Left hindlimb (tissue), 1 donor: ENCODE measurements around the gene GOLIM4.

ENCODE experiments used
- DNase-seq: peaks from one replicate; pipeline ENCODE4 v3.0.0-alpha.2; 2018

Gene GOLIM4

GRCh38 chr3:168097381-168097780 lies 1.7 kb upstream of the GOLIM4 start:
- DNase-seq, result no peak

DNA sequence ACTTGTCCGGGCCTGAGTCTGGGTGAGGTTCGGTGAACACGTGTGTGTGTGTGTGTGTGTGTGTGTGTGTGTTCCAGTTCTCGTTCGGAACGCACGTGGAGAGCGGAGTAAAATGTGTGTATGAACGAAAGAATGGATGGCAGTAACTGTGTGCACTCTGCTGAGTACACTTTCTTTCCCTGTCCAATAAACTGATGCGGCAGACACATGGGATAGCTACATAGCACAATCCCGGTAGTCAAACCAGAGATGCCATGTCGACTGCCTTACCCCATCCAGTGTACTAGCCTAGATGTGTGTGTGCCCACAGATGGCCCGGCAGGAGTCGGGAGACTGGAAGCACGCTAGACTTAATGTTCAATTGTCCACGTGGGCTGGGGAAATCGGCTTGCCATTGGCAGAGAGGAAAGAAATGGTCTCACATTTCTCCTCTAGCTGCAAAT lies 507 bp upstream of the GOLIM4 start:
- DNase-seq, result no peak

DNA sequence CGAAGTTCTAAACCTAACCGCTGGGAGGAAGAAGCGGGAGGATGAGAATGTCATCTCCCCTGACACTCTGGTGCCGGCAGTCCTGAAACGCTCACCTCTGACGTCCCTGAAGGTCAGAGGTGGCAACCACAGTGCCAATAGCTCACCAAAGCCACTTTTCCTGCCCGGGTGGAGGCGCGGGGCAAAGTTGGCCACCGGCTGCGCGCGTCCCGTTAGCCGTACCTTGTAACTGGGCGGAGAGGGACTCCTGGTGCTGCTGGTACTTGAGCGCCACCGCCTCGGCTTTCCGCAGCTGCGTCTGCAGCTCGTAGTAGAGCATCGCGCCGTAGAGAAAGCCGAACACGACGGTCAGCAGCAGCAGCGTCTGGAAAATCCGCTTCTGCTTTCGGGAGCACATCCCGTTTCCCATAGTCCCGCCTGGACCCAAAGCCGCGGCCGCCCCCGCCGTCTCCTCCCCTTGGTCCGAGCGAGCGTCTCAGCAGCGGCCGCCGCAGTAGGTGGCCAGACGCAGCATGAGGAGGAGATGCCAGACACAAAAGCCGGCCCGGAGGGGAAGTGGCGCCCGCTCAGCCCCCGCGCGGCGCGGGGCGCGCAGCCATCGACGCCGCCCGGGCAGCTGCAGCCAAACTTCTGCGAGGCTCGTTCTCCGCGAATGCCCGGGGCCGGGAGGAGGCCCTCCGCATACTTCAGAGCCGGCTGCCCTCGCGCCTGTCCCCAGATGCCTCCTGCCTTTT lies 680 bp downstream of the GOLIM4 start:
- no peak for DNase-seq

GRCh38 chr3:168094580-168094876 lies 1.2 kb downstream of the GOLIM4 start:
- DNase-seq, result no peak

- DNase-seq, result no peak
Observed at GRCh38 chr3:168093790-168094189, 1.9 kb downstream of the GOLIM4 start.

DNA sequence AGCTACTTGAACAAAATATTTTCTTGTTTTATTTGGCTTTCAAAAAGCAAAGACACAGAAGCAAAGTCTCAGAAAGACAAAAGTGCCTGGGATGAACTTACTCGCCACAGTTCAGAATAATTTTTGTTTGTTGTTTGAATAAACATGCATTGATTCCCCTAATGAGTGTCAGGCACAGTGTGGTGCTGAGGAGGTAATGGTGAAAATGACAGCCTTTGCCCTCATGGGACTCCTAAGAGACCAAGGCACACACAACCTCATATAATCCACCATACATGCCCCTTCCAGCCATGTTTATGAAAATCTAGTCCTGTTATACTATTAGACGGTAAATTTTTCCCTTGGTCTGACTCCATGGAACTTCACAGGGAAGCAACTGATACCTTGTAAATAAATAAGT lies 2.5 kb downstream of the GOLIM4 start:
- no peak for DNase-seq

GRCh38 chr3:168091941-168092340 lies 3.8 kb downstream of the GOLIM4 start:
- no peak for DNase-seq

GRCh38 chr3:168091302-168091858 lies 4.3 kb downstream of the GOLIM4 start:
- no peak for DNase-seq

GRCh38 chr3:168090306-168091085 lies 5.2 kb downstream of the GOLIM4 start:
- DNase-seq, result no peak

- no peak for DNase-seq
Observed at GRCh38 chr3:168089179-168089771, 6.4 kb downstream of the GOLIM4 start.

GRCh38 chr3:168088106-168088720 lies 7.5 kb downstream of the GOLIM4 start:
- no peak for DNase-seq

DNA sequence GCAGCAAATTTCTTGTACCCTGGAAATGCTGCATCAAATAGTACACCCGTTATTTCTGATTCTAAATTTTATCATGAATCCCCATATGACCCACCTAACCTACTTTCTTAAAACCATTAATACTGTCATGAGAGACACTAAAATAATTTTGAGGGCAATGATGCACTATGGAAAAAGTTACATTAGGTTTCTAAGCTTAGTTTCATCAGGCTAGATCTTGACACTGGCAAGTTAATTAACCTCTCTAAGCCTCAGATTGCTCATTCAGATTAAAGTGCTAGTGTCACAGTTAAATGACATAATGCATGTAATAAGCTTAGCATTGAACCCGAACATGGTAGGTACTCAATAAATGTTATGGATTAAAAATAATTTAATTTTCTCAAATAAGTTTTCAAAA lies 8.2 kb downstream of the GOLIM4 start:
- no peak for DNase-seq

DNA sequence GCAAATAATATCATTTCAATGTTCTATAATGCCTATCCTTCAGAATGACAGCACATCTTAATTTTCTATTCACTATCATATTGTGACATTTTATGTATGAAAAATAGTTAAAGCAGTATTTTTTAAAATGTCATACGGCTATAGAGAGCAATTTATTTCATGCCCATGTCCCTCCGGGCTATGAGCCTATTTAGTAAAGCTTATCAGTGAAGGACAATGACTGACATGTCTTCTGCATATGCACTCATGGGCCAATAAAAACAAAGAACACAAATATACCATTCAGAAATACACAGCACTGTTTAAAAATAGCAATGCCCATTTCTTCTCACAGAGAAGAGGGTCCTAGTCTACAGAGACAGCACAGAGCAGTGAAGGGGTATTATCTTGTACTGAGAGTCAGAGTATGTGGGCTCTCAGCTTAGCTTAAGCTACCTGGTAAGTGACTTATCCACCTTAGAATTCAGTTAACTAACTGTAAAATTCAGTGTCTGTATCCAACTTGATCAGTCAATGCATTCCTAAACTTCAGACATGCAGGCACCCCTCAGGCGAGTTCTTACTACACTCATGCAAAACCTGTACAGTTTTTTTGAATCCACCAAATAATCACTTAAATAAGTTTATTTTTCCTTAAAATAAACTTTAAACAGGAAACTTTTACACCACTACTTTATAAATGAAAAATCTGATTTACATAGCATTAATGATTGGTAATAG lies 9.0 kb downstream of the GOLIM4 start:
- DNase-seq, result no peak

GRCh38 chr3:168085491-168086119 lies 10.1 kb downstream of the GOLIM4 start:
- no peak for DNase-seq

DNA sequence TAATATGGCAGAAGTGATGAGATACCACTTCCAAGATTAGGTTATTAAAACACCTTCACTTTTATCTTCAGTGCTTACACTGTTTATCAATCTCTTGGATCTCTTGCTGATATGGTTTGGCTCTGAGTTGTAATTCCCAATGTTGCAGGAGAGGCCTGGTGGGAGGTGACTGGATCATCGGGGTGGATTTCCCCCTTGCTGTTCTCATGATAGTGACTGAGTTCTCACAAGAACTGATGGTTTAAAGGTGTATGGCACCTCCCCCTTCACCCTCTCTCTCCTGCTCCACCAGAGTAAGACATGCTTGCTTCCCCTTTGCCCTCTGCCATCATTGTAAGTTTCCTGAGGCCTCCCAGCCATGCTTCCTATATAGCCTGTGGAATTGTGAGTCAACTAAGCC lies 11.8 kb downstream of the GOLIM4 start:
- DNase-seq, result no peak

- no peak for DNase-seq
Observed at GRCh38 chr3:168081856-168082255, 13.9 kb downstream of the GOLIM4 start.

DNA sequence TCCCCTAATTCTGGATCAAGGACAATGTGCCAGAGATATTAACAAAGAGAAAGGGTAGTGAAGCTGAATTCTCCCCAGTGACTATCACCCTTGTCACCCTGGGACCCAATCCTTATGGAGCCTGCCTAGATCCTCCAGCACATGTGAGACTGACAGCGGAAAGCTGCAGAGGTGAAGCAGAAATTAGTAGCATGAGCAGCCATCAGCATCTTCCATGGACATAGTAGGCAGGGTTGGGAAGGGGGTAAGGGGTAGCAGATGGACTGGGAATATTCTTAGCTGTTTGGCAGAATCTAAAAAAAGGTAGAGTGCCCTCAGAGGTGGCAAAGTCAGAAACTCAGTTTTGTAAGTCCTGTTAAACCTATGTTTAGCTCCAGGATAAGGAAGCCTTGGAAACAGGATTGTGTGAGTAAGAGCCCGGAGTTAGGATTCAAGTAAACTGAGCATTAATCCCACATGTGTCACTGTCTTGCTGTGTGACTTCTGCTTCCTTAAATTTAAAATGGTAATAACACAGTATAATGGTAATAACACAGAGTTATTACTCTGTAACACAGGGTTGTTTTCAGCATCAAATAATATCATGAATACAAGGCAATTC lies 14.5 kb downstream of the GOLIM4 start:
- no peak for DNase-seq

DNA sequence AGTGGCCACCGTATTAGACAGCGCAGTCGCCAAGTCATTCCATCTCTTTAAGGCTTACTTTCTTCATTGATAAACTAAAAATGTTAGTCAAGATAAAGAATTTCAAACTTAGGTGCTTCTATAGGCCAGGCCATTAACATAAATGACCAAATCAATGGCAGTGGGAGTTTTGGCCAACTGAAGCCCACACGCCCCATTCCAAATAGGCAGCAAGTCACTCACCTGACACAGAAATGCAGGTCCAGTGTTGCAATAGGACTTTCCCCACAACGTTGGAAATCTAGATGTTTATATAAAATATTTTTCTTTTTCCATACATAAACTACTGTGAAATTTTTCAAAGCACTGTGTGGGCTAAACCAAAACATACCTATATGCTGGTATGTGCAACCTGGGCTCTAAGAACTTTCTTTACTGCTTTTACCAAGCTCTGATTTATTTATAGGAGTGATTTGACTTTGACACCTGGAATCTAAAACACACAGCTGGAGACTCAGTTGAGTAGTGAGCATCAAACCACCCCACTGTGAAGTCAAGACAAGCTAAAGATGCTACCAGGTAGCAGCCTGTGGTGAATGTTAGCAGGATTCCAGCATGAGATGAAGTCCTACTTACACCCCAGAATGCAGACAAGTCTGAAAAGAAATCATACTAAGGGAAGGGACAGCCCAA lies 15.1 kb downstream of the GOLIM4 start:
- DNase-seq, result no peak

- DNase-seq, result no peak
Observed at GRCh38 chr3:168080022-168080421, 15.7 kb downstream of the GOLIM4 start.

DNA sequence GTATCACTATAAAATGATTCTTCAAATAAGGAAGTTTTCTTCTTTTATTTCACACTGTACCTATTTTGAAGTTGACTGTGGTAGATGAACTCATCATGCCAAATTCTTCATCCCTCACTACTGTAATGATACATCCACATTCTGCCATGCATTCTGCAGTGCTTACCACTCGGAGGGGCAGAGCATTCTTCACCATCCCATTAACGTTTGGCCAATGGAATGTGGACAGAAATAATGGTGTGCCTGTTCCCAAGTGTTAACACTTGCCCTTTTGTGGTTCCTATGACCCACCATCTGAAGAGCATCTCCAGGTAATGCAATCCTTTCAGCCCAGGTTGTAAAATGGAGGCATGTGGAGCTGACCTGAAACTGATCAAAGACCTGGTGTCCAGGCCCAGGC lies 18.6 kb downstream of the GOLIM4 start:
- no peak for DNase-seq
